NCI-H2107 treated with DMSO at 0.1 percent for 48 hours (cell line): ENCODE data around the gene GRK5.

ENCODE experiments used
- DNase-seq: peaks from one replicate; lab custom pipeline; 2025; ENCODE audit not compliant: unreplicated experiment; lab: John Stamatoyannopoulos, UW

The GRK5 gene

GRCh38 chr10:119357412-119358151 lies 150.2 kb downstream of the GRK5 start:
- DNase-seq = no peak

DNA sequence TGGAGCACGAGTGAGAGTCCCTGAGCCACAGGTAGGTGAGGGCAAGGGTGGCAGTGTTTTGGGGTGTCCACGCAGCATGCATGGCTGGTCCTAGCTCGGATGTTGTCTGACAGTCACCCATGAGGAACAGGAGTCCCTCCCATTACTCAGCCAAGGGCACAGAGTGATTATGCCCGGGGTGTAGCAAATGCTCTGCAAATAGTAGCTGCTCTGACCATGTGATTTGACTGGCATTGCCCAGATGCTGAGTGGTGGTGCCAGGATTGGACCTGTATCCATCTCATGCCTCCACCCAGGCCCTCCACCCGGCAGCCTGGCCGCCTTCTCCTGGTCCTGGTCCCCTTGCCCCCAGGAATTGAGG lies 150.8 kb downstream of the GRK5 start:
- DNase-seq = no peak

DNA sequence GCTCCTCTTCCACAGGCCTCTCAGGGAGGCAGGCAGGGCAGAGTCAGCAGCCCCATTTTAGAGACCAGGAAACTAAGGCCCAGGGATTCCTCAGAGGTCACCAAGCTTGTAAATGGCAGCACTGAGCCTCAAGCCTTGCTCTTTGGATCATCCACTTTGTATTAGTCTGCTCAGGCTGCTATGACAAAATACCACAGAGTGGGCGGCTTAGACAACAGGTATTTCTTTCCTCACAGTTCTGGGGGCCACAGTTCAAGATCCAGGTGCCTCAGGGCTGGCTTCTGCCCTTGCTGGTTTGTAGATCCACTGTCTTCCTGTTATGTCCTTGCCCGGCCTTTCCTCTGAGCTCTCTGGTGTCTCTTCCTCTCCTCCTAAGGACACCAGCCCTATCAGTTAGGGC lies 151.2 kb downstream of the GRK5 start:
- no peak for DNase-seq

DNA sequence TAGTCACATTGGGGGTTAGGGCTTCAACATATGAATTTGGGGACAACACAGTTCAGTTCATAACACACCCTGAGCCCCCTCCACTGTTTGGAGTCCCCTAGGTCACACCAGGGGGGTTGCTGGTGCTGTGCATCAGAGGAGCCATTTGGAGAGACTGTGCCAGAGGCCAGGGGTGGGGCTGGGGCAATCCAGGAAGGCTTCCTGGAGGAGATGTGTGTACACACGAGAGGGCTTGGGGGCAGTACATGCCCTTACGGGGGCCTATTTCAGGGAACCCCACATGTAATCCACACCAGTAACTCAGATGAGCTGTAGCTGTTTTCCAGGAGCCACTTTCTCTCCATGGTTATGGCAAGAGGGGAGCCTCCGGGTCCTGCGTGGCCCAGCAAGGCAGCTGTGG lies 151.7 kb downstream of the GRK5 start:
- DNase-seq = no peak

DNA sequence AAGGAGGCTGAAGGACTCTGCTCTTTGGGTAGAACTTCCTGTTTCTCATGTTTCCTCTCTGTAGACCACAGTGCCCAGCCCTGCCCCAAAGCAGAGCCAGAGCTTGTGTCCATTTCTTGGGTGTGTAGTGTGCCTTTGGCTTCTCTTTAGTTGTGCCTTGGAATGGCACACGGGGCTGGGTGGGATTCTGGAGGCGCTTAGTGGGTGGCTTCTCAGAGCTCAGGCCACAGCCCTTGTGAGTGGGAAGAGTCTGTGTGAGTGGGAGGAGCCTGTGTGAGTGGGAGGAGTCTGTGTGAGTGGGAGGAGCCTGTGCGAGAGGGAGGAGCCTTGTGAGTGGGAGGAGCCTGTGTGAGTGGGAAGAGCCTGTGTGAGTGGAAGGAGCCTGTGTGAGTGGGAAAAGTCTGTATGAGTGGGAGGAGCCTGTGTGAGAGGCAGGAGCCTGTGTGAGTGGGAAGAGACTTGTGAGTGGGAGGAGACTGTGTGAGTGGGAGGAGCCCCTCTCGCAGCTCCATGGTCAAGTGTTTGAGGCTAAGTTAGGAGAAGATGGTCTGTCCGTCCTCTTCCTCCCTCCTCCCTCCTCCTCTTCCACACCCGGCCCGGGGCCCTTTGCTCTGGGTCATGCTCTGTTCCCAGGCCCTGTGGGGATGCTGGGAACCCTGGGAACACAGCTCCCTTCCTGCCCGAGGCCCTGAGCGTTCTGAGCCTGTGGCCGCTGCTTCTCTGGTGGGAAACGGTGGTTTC lies 153.0 kb downstream of the GRK5 start:
- no peak for DNase-seq

DNA sequence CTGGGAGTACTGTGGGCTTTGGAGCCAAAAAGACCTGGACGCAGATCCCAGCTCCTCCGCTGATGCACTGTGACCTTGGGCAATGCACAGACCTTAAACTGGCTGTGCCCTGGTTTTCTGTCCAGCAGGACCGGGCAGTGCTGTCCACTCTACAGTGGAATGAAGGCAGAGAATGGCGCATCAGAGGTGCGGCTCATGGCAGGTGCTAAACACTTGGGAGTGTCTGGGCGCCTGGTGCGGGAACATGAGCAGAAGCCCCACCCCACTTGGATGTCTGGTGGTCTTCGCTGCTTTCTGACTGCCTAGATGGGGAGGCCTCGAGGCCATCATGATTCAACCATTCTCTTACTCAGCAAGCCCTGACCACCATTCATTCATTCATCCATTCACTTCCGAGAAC lies 153.7 kb downstream of the GRK5 start:
- DNase-seq = no peak

GRCh38 chr10:119362122-119362521 lies 154.8 kb downstream of the GRK5 start:
- DNase-seq = no peak

- no peak for DNase-seq
Measured at GRCh38 chr10:119364645-119365600, 157.6 kb downstream of the GRK5 start.

GRCh38 chr10:119365773-119366599 lies 158.6 kb downstream of the GRK5 start:
- DNase-seq = no peak

- DNase-seq = no peak
Measured at GRCh38 chr10:119367841-119368549, 160.6 kb downstream of the GRK5 start.

DNA sequence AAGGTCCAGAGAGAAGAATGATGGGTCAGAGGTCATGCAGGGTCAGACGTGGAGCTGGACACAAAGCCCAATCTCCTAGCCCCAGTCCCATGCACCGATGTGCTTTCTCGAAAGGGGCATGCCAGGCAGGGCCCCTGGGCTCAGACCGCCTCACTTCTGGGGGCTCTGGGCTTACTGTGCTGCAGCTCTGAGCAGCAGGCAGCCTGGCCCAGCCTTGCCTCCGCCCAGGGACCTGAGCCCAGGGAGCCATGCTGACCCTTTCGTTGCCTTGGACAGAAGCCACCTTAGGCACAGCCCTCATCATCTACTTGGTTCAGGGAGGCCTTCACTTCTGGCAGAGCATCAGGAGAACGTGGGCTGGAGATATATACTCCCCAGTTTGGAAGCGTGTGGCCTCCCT lies 161.2 kb downstream of the GRK5 start:
- DNase-seq = no peak

DNA sequence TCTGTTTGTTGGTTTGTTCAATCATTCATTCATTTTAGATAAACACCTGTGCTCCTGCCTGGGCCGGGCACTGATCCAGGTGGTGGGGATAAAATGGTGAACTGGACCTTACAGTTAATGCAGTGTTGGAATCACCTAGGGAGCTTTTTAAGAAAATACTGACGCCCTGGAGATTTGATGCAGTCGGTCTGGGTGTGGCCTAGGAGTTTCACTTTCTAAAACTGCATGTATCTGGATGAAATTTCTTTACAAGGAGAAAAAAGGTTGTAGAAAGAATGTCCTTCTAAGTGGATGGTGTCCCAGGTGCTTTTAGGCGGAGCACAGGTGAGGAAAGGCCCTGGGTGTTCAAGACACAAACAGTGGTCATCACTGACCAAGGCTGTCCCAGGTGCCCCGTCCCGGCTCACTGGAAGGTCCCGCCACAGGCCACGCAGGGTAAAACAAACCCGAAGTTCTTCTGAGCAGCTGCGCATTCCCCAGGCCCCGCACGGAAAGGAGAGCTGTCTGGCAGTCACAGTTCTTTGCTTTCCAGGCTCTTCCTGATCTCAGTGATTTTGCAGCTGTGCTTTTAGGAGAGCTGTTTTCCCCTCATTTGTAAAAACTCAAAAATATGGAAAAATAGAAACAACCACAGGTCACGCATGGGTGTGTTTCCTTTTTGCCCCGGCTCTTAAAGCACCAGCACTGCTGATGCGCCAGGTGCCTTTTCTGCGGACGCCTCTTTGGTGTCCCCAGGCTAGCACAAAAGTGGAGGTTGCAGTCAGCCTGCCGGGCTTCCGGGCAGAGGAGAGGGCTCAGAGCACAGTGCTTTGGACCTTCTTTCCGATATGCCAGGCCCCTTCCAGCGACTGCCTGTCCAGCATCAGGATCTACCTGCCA lies 161.9 kb downstream of the GRK5 start:
- no peak for DNase-seq

DNA sequence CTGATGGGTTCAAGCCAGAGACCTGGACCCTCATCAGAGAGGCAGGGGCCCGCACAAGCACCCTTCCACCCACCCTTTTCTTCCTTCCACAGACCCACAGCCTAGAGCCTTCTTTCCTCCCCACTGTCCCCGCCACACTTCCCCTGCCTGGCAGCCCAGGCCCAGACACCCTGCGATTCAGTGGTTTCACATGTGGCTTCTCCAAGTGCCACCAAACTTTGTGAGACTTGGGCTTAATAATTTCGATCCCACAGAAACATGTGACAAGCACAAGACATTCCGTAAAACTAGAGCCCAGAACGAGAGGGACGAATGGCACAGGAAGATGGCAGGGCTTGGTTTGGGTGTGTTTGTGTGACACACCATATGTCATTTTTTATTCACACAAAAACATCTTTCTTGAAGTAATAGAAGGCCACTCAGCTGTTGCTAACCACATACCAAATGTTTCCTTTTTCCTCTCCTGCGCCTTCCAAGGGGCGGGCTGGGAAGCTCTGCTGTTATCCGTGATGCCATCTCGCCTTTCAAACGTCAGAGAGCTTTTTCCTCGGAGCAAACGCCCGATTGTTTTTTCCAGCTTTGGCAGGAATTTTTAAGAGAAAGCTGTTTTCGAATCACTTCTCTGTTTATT lies 162.9 kb downstream of the GRK5 start:
- DNase-seq = no peak

DNA sequence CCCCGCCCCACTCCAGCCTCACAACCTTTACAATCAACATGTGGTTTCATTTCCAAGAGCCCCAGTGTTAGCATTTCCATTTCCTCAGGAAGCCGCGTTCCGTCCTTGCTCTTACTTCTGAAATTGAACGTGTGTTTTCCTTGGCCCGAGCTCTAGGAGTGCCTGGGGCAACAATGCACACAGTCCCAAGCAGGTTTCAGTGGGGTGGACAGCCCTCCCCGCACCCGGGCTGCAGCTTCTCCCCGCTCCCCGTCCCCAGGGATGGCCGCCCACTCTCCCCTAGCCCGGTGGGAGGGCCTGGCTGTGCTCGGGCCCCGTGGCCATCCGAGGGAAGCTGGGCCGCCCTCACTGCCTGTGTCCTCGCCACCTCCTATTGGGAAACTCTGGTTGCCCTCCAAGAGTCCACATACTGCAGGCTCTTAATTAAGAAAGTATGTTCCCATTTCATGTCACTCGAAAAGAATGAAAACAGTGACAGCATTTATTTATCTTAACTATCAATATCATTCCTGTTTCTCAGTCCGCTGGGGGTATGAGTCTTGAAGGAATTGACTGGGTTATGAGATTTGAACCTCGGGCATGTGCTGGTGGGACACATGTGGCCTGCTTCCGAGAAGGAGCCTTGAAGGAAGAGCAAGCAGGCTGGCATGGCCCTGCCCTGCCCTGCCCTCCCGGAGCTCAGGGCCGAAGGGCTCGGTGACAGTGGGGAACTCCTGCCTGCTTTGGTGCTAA lies 163.8 kb downstream of the GRK5 start:
- DNase-seq = no peak

DNA sequence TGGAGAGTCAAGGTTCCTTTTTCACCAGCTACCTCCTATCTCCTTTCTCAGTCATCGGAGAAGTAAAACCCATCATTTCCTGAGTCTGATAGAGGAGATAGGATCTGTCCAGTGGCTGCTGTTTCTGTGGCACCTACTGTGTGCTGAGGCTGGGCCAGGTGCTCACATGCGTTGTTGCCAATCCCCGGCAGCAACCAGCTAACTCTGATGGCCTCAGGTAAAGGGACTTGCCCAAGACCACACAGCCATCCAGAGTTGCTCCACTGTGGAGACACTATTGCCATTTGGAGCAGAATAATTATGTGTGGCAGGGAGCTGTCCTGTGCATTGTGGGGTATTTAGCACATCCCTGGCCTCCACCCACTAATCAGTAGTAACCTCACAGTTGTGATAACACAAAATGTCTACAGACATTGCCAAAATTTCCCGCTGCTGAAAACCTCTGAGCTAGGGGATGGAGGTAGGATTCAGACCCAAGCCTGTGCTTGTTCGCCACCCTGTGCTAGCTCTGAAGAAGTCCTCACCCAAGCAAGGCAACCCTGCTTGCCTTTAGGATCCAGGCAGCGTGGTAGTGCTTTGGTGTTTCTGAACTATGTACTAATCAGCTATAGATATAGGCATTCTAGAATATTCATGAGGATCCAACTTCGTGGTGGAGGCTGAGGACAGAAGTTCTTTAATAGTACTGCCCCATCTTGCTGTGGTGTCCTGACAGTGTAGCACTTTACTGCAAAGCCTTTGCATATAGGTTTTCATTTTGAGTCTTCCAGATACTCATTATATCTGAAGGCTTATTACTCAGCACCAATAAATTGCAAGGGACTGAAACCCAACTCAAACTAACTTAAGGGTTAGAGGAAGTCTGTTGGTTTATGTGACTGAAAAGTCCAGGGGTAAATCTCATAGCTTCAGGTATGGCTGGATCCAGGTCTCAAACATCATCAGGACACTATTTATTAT lies 164.6 kb downstream of the GRK5 start:
- no peak for DNase-seq

DNA sequence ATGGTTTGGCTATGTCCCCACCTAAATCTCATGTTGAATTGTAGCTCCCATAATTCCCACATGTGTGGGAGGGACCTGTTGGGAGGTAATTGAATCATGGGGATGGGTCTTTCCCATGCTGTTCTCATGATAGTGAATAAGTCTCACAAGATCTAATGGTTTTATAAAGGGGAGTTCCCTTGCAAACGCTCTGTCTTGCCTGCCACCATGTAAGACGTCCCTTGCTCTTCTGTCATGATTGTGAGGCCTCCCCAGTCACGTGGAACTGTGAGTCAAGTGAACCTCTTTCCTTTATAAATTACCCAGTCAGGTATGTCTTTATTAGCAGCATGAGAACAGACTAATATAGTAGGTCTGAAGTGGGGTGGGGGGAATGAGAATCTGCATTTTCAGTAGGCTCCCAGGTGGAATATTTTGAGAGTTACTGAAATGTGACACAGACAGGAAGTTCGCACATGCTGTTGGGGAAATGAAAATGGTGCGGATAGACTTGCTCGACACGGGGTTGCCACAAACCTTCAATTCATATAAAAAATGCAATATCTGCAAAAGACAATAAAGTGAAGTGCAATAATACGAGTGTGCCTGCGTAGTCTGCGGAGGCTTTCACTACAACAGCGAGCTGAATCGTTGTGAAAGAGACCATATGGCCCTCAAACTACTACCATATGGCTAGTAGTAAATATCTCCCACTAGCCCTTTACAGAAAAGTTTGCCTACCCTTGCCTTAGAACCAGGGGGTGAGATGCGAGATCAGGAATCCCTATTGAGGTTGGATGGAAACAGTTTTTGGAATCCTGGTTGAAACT lies 166.1 kb downstream of the GRK5 start:
- DNase-seq = no peak
